ENCODE measurements around the gene SDK1. TPM values are rescaled to one million over a fixed set of nuclear protein-coding genes. Genes with fewer than 3 reads are reported as not detected.
"Not testable (repeated sequence)": the region's sequence is repeated elsewhere in the genome, so short reads cannot be mapped to it uniquely, and the experiment has no call there.

SDK1 gene
- total RNA-seq, 1 donor from 2014 or later = 0.26 TPM

- no peak for DNase-seq (ENCODE audit: low read depth)
- FAIRE-seq = no peak
- H3K4me3 ChIP-seq (ENCODE audit: low read depth, low read length) = no peak overlapping the region
- no peaks in the 10 kb centered on the region for H3K36me3 ChIP-seq (ENCODE audit: control insufficient read depth, insufficient read depth, low read length)
- H3K27me3 ChIP-seq (ENCODE audit: control insufficient read depth, insufficient read depth, low read length) = no peaks in the 10 kb centered on the region
- no peak for TF ChIP-seq CTCF (IDR thresholded peaks at IDR 0.05; ENCODE audit: insufficient read depth, low read length, severe bottlenecking)
Measured at GRCh38 chr7:3739983-3740382, 438.9 kb downstream of the SDK1 start.

- DNase-seq (ENCODE audit: low read depth) = no peak
- Histone ChIP-seq H3K27me3 (ENCODE audit: control insufficient read depth, insufficient read depth, low read length) (no peaks in the 10 kb centered on the region), H3K4me3 (ENCODE audit: low read depth, low read length) (no peak overlapping the region), H3K36me3 (ENCODE audit: control insufficient read depth, insufficient read depth, low read length) (no peaks in the 10 kb centered on the region)
- TF ChIP-seq CTCF (IDR thresholded peaks at IDR 0.05; ENCODE audit: insufficient read depth, low read length, severe bottlenecking) = no peak
- FAIRE-seq = no peak
Measured at GRCh38 chr7:3747467-3747866, 446.4 kb downstream of the SDK1 start.

- Histone ChIP-seq H3K4me3 (ENCODE audit: low read depth, low read length) (no peak overlapping the region), H3K27me3 (ENCODE audit: control insufficient read depth, insufficient read depth, low read length) (no peaks in the 10 kb centered on the region), H3K36me3 (ENCODE audit: control insufficient read depth, insufficient read depth, low read length) (no peaks in the 10 kb centered on the region)
- DNase-seq (ENCODE audit: low read depth) (no peak), FAIRE-seq (no peak)
- no peak for TF ChIP-seq CTCF (IDR thresholded peaks at IDR 0.05; ENCODE audit: insufficient read depth, low read length, severe bottlenecking)
Measured at GRCh38 chr7:3748389-3748788, 447.3 kb downstream of the SDK1 start.

- Histone ChIP-seq H3K36me3 (ENCODE audit: control insufficient read depth, insufficient read depth, low read length) (no peaks in the 10 kb centered on the region), H3K27me3 (ENCODE audit: control insufficient read depth, insufficient read depth, low read length) (no peaks in the 10 kb centered on the region), H3K4me3 (ENCODE audit: low read depth, low read length) (no peak overlapping the region)
- no peak for TF ChIP-seq CTCF (IDR thresholded peaks at IDR 0.05; ENCODE audit: insufficient read depth, low read length, severe bottlenecking)
- DNase-seq (ENCODE audit: low read depth) (no peak), FAIRE-seq (no peak)
Measured at GRCh38 chr7:3753868-3754267, 452.8 kb downstream of the SDK1 start.

GRCh38 chr7:3754493-3755341 lies 453.7 kb downstream of the SDK1 start:
- no peak for TF ChIP-seq CTCF (IDR thresholded peaks at IDR 0.05; ENCODE audit: insufficient read depth, low read length, severe bottlenecking)
- no peaks in the 10 kb centered on the region for H3K36me3 ChIP-seq (ENCODE audit: control insufficient read depth, insufficient read depth, low read length)
- H3K27me3 ChIP-seq (ENCODE audit: control insufficient read depth, insufficient read depth, low read length) = no peaks in the 10 kb centered on the region
- DNase-seq (ENCODE audit: low read depth) (no peak), FAIRE-seq (no peak)
- H3K4me3 ChIP-seq (ENCODE audit: low read depth, low read length) = no peak overlapping the region

- H3K4me3 ChIP-seq (ENCODE audit: low read depth, low read length); DNase-seq (ENCODE audit: low read depth); H3K36me3 ChIP-seq (ENCODE audit: control insufficient read depth, insufficient read depth, low read length); H3K27me3 ChIP-seq (ENCODE audit: control insufficient read depth, insufficient read depth, low read length): not testable (repeated sequence)
- peak; percentile 98 for FAIRE-seq
Measured at GRCh38 chr7:3755778-3756453, 454.9 kb downstream of the SDK1 start.
